Activated naive CD8-positive, alpha-beta T cell (primary cell): ENCODE measurements around the gene CNTFR.

Experiments used
- H3K27ac Mint-ChIP-seq: one replicate; pipeline ENCODE4 v1.8.0; 2021; ENCODE audit warnings: mixed read lengths
- H3K27me3 Mint-ChIP-seq: one replicate; pipeline ENCODE4 v1.8.0; 2021; ENCODE audit warnings: mixed read lengths
- H3K36me3 Mint-ChIP-seq: one replicate; pipeline ENCODE4 v1.8.0; 2021; ENCODE audit warnings: mixed read lengths
- H3K4me1 Mint-ChIP-seq: one replicate; pipeline ENCODE4 v1.8.0; 2021; ENCODE audit warnings: low read depth, mixed read lengths
- H3K4me3 Mint-ChIP-seq: one replicate; pipeline ENCODE4 v1.8.0; 2021; ENCODE audit warnings: mild to moderate bottlenecking, mixed read lengths
- H3K9me3 Mint-ChIP-seq: one replicate; pipeline ENCODE4 v1.8.0; 2021; ENCODE audit warnings: low read depth, mixed read lengths

The CNTFR gene

DNA sequence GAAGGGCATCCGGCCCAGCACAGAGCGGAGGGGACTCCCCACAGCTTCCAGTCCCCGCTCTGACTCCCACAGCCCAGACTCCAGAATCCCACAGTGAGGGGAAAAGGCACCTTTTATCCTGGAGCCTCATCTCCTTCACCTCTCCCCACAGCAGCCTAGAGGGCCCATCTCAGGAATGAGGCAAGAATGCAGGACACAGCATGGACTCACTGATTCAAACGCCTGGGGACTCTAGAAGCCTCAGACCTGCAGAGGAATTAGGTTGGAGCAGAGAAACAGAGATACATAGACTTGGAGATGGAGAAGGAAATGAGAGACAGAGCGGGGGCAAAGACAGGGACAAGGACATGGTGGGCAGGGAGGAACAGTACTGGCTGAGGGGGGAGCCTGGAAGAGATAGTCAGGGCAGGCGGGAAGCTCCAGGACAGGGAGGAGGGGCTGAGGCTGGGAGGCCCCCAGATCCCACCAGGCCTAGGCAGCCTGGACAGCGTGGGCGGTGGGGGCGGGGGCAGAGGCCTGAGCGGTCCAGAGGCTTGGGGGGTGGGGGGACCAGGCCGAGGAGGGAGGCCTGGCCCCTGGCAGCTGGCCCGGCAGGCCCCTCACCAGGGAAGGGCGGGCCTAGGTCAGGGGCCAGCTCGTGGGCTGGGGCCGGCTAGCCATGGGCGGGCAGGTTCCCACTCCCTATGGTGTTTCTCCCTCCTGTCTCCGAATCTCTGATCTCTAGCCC lies 15.8 kb downstream of the CNTFR start:
- Mint-ChIP-seq H3K4me1 (peaks cover 4% of the 10 kb centered on the region), H3K27me3 (peaks cover 13% of the 10 kb centered on the region), H3K36me3 (no peaks in the 10 kb centered on the region)

DNA sequence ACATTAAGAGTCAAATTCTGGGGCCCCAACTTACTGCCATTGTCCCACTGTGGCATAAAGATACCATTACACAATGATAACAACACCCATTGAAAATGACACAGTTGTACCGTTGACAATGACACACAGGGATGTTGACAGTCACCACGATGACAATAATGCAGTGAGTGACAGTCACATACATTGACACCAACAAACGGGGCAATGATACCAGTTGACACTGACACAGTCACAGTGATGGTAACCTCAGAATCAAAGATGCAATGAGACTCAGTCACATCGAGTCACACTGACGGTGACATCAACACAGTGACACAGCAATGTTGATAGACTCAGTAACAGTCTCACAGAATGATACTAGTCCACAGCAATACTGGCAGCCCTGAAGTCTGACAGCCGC lies 16.9 kb downstream of the CNTFR start:
- Mint-ChIP-seq H3K9me3 (no peaks in the 10 kb centered on the region), H3K4me1 (peaks cover 4% of the 10 kb centered on the region), H3K4me3 (no peak overlapping the region), H3K36me3 (no peaks in the 10 kb centered on the region), H3K27ac (no peak overlapping the region), H3K27me3 (peaks cover 12% of the 10 kb centered on the region)

More for the DNA sequence above, 15.8 kb downstream of the CNTFR start:
- no peak overlapping the region for H3K4me3 Mint-ChIP-seq
- H3K9me3 Mint-ChIP-seq: no peaks in the 10 kb centered on the region
- H3K27ac Mint-ChIP-seq: no peak overlapping the region

DNA sequence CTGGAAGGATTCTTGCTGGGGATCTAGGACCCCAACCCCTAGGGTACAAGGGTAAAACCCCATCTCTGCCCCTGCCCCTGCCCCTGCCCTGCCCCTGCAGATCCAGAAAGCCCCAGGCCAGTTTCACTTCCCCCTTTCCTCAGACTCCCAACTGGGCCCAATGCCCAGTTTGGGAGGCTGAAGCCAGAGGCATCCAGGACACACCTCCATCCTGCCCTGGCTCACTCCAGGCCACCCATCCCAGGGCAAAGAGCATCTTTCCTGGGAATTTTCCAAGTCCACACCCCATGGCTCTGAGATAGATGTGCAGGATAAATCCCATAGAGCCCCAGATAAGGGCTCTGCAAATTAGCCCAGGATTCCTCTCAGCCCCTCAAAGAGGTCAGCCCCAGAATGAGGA lies 17.4 kb downstream of the CNTFR start:
- Mint-ChIP-seq H3K9me3 (no peaks in the 10 kb centered on the region), H3K4me1 (peaks cover under 1% of the 10 kb centered on the region), H3K27me3 (peaks cover 9% of the 10 kb centered on the region)

DNA sequence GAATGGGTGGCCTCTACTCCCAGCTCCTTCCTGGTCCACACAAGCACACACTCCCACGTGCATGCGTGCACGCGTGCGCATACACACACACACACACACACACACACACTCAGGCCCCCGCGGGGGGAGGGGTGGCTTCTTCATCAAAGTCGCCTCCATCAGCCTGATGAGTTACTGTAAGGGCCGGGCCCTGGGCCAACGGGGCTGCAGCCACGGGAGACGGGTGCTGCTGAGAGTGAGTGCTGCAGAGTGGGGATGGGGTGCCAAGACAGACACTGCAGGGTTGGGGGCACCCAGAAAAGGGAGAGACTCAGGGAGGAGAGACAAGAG lies 18.1 kb downstream of the CNTFR start:
- H3K36me3 Mint-ChIP-seq: no peaks in the 10 kb centered on the region
- H3K9me3 Mint-ChIP-seq: no peaks in the 10 kb centered on the region
- H3K4me3 Mint-ChIP-seq: no peak overlapping the region
- H3K27ac Mint-ChIP-seq: no peak overlapping the region
- no peaks in the 10 kb centered on the region for H3K4me1 Mint-ChIP-seq
- H3K27me3 Mint-ChIP-seq: peaks cover 15% of the 10 kb centered on the region

More for the DNA sequence above, 17.4 kb downstream of the CNTFR start:
- Mint-ChIP-seq H3K27ac (no peak overlapping the region), H3K36me3 (no peaks in the 10 kb centered on the region), H3K4me3 (no peak overlapping the region)

DNA sequence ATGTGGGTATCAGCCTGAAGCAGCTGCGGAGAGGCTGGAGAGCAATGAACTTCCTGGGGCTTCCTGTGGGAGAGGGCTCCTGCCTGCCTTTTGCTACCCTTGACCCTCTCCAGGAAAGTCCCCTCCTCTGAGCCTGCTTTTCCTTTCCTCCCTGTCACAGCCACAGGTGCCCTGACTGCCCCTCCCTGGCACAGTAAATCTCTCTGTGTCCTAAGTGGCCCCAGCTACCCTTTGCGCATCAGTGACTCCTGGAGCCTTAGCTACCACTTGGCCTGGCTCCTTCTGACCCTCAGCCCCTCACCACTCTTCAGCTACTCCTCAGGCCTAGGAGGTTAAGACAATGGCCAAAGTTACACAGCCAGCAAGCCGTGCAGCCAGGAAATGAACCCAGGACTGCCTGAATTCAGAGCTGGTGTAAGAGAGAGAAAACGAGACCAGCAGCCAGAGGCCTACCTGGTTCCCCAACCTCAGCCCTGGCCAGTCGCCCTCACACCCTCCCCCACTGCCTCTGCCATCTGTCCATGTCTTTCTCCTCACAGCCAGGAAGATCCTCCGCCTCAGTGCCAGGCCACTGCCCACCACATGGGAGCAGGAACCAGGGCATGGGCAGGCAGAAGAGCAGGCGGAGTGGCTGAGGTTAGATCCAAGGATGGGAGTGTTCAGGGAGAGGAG lies 18.6 kb downstream of the CNTFR start:
- H3K4me3 Mint-ChIP-seq: no peak overlapping the region
- H3K36me3 Mint-ChIP-seq: no peaks in the 10 kb centered on the region
- H3K27me3 Mint-ChIP-seq: peaks cover 10% of the 10 kb centered on the region
- no peak overlapping the region for H3K27ac Mint-ChIP-seq
- H3K4me1 Mint-ChIP-seq: no peaks in the 10 kb centered on the region
- no peaks in the 10 kb centered on the region for H3K9me3 Mint-ChIP-seq

DNA sequence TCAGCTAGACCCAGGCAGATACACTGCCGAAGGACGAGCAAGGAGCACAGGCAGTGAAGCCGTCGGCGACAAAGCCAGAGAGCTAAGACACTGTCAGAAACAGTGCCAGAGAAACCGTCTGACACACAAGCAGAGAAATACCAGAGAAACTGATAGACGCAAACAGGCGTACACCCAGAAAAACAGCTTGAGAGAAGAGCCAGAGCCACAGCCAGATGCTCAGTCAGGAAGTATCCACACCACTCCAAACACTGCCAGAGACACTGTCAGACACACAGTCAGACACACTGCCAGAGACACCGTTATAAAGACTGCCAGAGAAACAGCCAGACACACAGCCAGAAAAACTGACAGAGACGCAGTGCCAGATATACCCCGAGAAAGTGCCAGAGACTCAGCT lies 19.1 kb downstream of the CNTFR start:
- Mint-ChIP-seq H3K4me3 (no peak overlapping the region), H3K9me3 (no peaks in the 10 kb centered on the region), H3K4me1 (no peaks in the 10 kb centered on the region), H3K27me3 (peaks cover 7% of the 10 kb centered on the region), H3K36me3 (no peaks in the 10 kb centered on the region), H3K27ac (no peak overlapping the region)

DNA sequence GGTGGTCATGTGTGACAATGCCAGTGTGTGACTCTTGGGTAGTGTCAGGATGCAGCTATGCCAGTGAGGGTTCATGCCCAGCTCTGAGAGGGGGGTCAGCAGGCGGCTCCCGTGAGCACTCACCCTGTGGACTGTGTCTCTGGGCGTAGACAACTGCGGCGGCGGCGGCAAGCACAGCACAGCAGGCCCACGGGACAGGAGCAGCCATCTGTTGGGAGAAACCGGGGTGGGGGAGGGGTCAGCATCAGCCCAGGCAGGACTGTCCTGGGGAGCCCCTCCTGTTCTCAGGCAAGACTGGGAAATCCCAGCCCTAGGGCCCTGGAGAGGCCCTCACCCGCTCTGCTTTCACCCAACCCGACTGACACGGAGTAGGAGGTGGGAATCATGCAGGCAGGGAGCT lies 20.8 kb downstream of the CNTFR start:
- Mint-ChIP-seq H3K9me3 (no peaks in the 10 kb centered on the region), H3K36me3 (no peaks in the 10 kb centered on the region), H3K27me3 (peaks cover 8% of the 10 kb centered on the region), H3K4me1 (no peaks in the 10 kb centered on the region), H3K4me3 (no peak overlapping the region), H3K27ac (no peak overlapping the region)

DNA sequence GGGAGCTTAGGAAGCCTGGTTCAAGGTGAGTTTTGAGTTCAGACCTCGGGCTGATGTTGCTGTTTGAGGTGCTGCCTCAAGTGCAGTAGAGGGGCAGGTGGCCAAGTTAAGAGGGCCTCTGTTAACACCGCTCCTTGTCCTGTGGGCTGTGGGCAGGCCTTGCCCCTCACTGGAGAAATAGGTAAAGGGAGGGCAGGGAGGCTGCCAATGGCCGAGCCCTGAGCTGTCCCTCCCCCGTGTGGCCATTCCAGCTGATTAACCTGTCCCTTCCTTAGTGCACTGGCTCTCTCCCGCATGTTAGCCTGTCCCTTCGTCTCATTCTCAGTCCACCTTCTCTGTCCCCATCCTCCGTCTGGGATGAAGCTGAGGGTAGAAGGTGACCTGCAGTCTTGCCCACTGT lies 21.4 kb downstream of the CNTFR start:
- Mint-ChIP-seq H3K4me3 (no peak overlapping the region), H3K36me3 (no peaks in the 10 kb centered on the region), H3K9me3 (no peaks in the 10 kb centered on the region), H3K27ac (no peak overlapping the region), H3K4me1 (no peaks in the 10 kb centered on the region), H3K27me3 (peaks cover 12% of the 10 kb centered on the region)

DNA sequence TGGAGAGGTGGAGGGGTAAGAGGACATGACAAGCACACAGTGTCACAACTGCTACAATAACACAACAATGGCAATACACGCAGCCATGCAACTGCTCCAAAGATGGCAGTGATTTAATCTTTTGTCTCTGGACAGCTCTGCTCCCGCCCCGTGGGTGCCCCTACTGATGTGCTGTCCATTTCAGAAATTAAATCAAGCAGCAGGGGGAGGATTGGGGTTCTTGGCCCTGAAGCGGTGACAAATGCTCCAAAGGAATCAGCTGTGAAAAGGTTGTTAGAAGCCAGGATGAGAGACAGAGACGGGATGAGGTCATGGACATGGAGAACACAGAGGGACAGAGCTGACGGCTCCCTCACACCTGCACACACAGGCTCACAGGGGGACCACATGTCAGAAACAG lies 22.6 kb downstream of the CNTFR start:
- Mint-ChIP-seq H3K36me3 (no peaks in the 10 kb centered on the region), H3K4me3 (no peak overlapping the region), H3K27ac (no peak overlapping the region), H3K9me3 (no peaks in the 10 kb centered on the region), H3K27me3 (peaks cover 12% of the 10 kb centered on the region), H3K4me1 (no peaks in the 10 kb centered on the region)

DNA sequence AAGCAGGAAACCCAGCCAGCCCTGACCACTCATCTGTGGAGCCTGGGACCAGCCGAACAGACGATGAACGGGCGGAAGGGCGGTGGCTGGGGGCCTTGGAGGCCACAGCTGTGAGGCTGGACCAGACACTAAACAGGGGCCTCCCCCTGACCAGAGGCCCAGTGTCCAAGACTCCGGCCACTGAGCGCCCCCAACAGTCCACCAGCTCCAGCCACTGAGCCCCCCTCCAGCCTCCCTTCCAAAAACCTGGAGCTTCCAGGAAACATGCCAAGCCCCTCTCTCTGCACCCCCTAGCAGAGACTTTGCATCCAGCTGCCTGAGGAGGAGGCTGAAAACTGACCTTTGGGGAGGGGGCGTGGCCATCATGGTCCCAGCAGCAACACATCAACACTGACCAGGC lies 23.2 kb downstream of the CNTFR start:
- Mint-ChIP-seq H3K27ac (no peak overlapping the region), H3K4me3 (no peak overlapping the region), H3K36me3 (no peaks in the 10 kb centered on the region), H3K9me3 (no peaks in the 10 kb centered on the region), H3K4me1 (no peaks in the 10 kb centered on the region), H3K27me3 (peaks cover 12% of the 10 kb centered on the region)

DNA sequence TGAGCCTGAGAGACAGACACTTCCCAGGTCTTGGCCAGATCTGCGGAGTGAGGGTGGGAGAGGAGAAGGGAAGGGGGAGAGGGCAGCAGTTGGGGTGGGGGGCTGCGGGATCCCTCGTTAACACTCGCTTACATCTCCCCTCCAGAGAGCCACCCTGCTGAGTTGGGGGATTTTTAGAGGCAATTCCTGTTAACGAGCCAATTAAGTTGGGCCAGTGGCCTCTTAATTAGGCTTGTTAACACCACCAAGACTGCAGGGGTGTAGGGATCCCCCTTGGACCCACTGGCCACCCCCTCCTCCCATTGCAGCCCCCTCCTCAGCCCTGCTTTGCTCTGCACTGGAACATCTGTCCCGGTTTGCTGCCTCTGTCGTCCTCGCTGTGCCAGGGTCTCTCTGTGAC lies 23.7 kb downstream of the CNTFR start:
- no peak overlapping the region for H3K27ac Mint-ChIP-seq
- no peaks in the 10 kb centered on the region for H3K36me3 Mint-ChIP-seq
- H3K4me1 Mint-ChIP-seq: no peaks in the 10 kb centered on the region
- H3K9me3 Mint-ChIP-seq: no peaks in the 10 kb centered on the region
- H3K4me3 Mint-ChIP-seq: no peak overlapping the region
- H3K27me3 Mint-ChIP-seq: peaks cover 12% of the 10 kb centered on the region

DNA sequence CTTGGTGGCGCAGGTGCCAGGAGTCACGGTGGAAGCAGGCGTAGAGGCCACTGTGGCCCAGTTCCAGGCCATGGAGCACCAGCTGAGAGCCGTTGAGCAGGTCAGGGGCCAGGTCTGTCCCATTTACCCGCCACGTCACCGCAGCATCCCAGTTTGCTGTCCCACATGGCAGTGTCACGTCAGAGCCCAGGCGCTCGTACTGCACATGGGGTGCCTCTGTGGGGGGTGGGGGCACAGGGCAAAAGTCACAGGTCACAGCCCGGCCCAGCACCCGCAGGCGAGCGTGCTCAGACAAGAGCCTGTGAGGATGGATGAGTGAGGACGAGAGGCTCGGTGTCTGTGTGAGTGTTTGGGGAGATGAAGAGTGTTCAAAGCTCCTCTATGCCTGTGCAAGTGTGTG lies 24.9 kb downstream of the CNTFR start:
- no peaks in the 10 kb centered on the region for H3K36me3 Mint-ChIP-seq
- no peak overlapping the region for H3K4me3 Mint-ChIP-seq
- H3K27ac Mint-ChIP-seq: no peak overlapping the region
- no peaks in the 10 kb centered on the region for H3K4me1 Mint-ChIP-seq
- H3K9me3 Mint-ChIP-seq: no peaks in the 10 kb centered on the region
- peaks cover 15% of the 10 kb centered on the region for H3K27me3 Mint-ChIP-seq

DNA sequence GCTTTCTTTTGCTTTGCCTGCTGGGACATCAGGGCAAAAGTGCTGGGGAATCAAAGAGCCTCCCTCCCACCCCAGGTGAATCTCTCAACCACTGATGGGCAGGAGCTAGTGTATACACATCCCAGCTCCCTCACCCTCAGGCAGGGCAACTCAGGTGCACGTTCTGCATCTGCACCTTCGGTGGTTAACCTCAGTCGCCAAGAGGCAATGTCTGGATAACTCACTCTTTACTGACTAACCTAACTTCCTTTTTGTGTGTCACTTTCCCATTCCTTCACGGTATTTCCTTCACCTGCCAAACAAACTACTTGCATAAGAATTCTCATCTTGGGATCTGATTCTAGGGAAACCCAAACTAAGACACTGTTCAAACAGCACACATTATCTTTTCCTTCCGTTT lies 26.3 kb downstream of the CNTFR start:
- H3K4me1 Mint-ChIP-seq: no peaks in the 10 kb centered on the region
- no peak overlapping the region for H3K4me3 Mint-ChIP-seq
- no peaks in the 10 kb centered on the region for H3K36me3 Mint-ChIP-seq
- no peak overlapping the region for H3K27ac Mint-ChIP-seq
- no peaks in the 10 kb centered on the region for H3K9me3 Mint-ChIP-seq
- H3K27me3 Mint-ChIP-seq: peaks cover 22% of the 10 kb centered on the region

DNA sequence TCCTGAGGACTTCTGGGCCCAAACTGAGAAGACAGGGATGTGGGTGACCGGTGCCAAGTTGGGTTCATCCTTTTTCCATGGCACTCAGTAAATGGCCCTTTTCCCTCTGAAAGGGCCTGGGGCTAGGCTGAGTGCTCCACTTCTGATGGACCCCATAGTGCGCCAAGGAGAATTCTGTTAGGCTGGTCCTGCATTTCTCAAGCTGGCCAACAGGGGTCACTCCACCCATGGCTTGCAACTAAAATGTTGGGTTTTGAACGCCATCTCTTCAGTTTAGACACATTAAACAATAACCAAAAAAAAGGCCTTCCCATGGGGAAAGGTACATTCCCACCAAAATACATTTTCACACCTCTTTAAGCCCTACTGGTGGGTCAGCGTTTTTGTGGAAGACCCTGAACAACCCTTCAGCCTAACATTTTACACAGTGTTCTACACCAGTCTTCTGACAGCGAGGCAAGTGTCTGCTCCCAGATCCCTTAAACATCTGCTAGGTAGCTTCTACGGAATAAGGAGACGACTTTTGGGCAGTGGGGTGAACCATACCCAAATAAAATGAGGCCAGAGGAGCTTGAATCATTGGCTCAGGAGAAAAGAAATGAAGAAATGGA lies 27.3 kb downstream of the CNTFR start:
- no peak overlapping the region for H3K4me3 Mint-ChIP-seq
- peaks cover 25% of the 10 kb centered on the region for H3K27me3 Mint-ChIP-seq
- H3K9me3 Mint-ChIP-seq: no peaks in the 10 kb centered on the region
- no peaks in the 10 kb centered on the region for H3K4me1 Mint-ChIP-seq
- no peak overlapping the region for H3K27ac Mint-ChIP-seq
- H3K36me3 Mint-ChIP-seq: no peaks in the 10 kb centered on the region

DNA sequence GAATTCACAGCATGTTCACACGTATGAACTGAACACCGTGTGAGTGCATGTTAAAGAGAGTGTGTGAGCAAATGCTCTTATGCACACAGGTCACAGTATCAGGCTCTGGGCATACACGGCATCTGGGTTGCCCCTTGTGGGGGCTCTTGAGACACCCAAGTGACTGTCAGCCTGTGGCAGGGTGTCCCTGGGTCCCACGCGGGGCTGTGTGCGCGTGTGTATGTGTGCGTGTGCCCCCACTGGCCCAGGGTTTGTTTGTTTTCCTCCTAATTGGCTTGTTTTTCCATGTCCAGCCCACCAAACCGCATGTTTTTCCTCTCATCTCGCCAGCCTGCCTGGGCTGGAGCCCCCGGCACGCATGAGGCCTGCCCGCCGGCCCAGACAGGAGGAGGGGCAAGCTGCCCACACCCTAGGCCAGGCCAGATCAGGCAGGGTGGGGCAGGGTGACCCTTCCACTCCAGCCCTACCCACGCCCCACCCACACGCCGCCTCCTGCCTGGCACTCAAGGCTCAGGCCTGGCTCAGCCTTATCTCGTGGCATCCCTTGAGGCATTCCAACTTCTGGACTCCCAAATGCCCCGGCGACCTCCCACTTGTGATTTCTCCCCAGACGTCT lies 28.8 kb downstream of the CNTFR start:
- no peak overlapping the region for H3K4me3 Mint-ChIP-seq
- H3K9me3 Mint-ChIP-seq: no peaks in the 10 kb centered on the region
- no peaks in the 10 kb centered on the region for H3K4me1 Mint-ChIP-seq
- H3K27ac Mint-ChIP-seq: no peak overlapping the region
- peaks cover 22% of the 10 kb centered on the region for H3K27me3 Mint-ChIP-seq
- H3K36me3 Mint-ChIP-seq: no peaks in the 10 kb centered on the region
